H1 (cell line): ENCODE data around the gene LGALS9. TPM values are rescaled to one million over a fixed set of nuclear protein-coding genes. Genes with fewer than 3 reads are reported as not detected.
"Not testable (repeated sequence)": the region's sequence is repeated elsewhere in the genome, so short reads cannot be mapped to it uniquely, and the experiment has no call there.

Experiments used
- CTCF ChIA-PET: fragments of 300-600 bp; sonication (Branson Sonifier 250); formaldehyde crosslinking; loops from one replicate; lab custom pipeline; 2021; ENCODE audit not compliant: partially characterized antibody; lab: Charles Lee
- POLR2A ChIA-PET: fragments of 300-600 bp; sonication (Branson Sonifier 250); formaldehyde crosslinking; loops from one replicate; lab custom pipeline; 2021; ENCODE audit warnings: inconsistent platforms; ENCODE audit not compliant: partially characterized antibody; lab: Charles Lee
- DNase-seq, 2 experiments: peaks; one replicate each; pipeline versions ENCODE4 v3.0.0 to v3.0.0-alpha.2; 2010 to 2022; ENCODE audit warnings: low spot score in 2 of 2, low read depth in 1 of 2, mixed read lengths in 1 of 2
- FAIRE-seq: peaks from 2 replicates; lab custom pipeline; 2011; peaks lifted over from hg19 to GRCh38; lab: Jason Lieb, UNC
- H2AFZ ChIP-seq: 2 replicates; pipeline ENCODE4 v1.8.1; 2012; ENCODE audit warnings: low read length, inconsistent platforms
- H2AK5ac ChIP-seq: 2 replicates; pipeline ENCODE4 v1.6.1; 2013; ENCODE audit warnings: low read depth, low read length
- H2BK120ac ChIP-seq: replicated peaks from 2 replicates; pipeline ENCODE3; 2013; ENCODE audit warnings: low read depth, low read length, inconsistent platforms
- H2BK12ac ChIP-seq: 2 replicates; pipeline ENCODE4 v1.6.1; 2013; ENCODE audit warnings: low read depth, low read length
- H2BK15ac ChIP-seq: 2 replicates; pipeline ENCODE4 v1.6.1; 2013; ENCODE audit warnings: low read length
- H2BK20ac ChIP-seq: 2 replicates; pipeline ENCODE4 v1.6.1; 2013; ENCODE audit warnings: low read length
- H2BK5ac ChIP-seq: 2 replicates; pipeline ENCODE4 v1.6.1; 2013; ENCODE audit warnings: low read depth, low read length
- H3K14ac ChIP-seq: 2 replicates; pipeline ENCODE4 v1.6.1; 2013; ENCODE audit warnings: inconsistent platforms; ENCODE audit not compliant: insufficient read length
- H3K18ac ChIP-seq: 2 replicates; pipeline ENCODE4 v1.6.1; 2013; ENCODE audit warnings: low read length; ENCODE audit errors: extremely low read depth
- H3K23ac ChIP-seq: 2 replicates; pipeline ENCODE4 v1.6.1; 2013; ENCODE audit warnings: inconsistent platforms; ENCODE audit not compliant: insufficient read length
- H3K23me2 ChIP-seq: 2 replicates; pipeline ENCODE4 v1.6.1; 2013; ENCODE audit warnings: low read depth, low read length
- H3K27ac ChIP-seq: 2 replicates; pipeline ENCODE4 v1.6.1; 2011; ENCODE audit warnings: low read depth, low read length, inconsistent platforms
- H3K27me3 ChIP-seq, 4 experiments: replicated peaks in 1 of 4; 1 replicate in 1 of 4; 2 replicates in 3 of 4; pipeline versions ENCODE4 v1.6.1 to v1.8.1; 2011 to 2013; ENCODE audit warnings: low read length in 3 of 4, mild to moderate bottlenecking in 3 of 4, inconsistent platforms in 2 of 4, mixed read lengths in 2 of 4, moderate library complexity in 1 of 4; ENCODE audit not compliant: control insufficient read depth in 3 of 4, insufficient read depth in 3 of 4; ENCODE audit errors: extremely low read depth in 1 of 4
- H3K36me3 ChIP-seq, 4 experiments: 2 replicates each; pipeline versions ENCODE4 v1.6.1 to v1.8.1; 2011 to 2013; ENCODE audit warnings: mild to moderate bottlenecking in 4 of 4, low read length in 3 of 4, moderate library complexity in 2 of 4, control low read depth in 1 of 4, inconsistent platforms in 1 of 4; ENCODE audit not compliant: insufficient read depth in 4 of 4, control insufficient read depth in 2 of 4
- H3K4ac ChIP-seq: replicated peaks from 2 replicates; pipeline ENCODE3; 2013; ENCODE audit warnings: low read length, low read depth, mixed read lengths, inconsistent platforms; ENCODE audit not compliant: insufficient read length
- H3K4me1 ChIP-seq, 4 experiments: replicated peaks in 1 of 4; 1 replicate in 1 of 4; 2 replicates in 3 of 4; pipeline versions ENCODE4 v1.6.1 to v1.8.1; 2011 to 2013; ENCODE audit warnings: low read length in 3 of 4, inconsistent platforms in 2 of 4, mixed read lengths in 1 of 4; ENCODE audit not compliant: insufficient read depth in 4 of 4, control insufficient read depth in 3 of 4
- H3K4me2 ChIP-seq, 2 experiments: 2 replicates each; pipeline versions ENCODE4 v1.6.1 to v1.8.1; 2011 to 2013; ENCODE audit warnings: low read depth in 2 of 2, low read length in 2 of 2, control low read depth in 1 of 2, inconsistent platforms in 1 of 2, mild to moderate bottlenecking in 1 of 2; ENCODE audit not compliant: insufficient read depth in 1 of 2
- H3K4me3 ChIP-seq, 4 experiments: fragments of 200-600, 300-600 bp in 1 of 4; sonication (generic), shearing (Covaris generic), sonication (Bioruptor Twin) in 1 of 4; 2 replicates each; pipeline versions ENCODE4 v1.5.1 to v1.8.1; 2011 to 2016; ENCODE audit warnings: low read length in 4 of 4, low read depth in 3 of 4, control low read depth in 2 of 4, inconsistent platforms in 2 of 4, mild to moderate bottlenecking in 2 of 4, mixed read lengths in 1 of 4, moderate library complexity in 1 of 4; ENCODE audit not compliant: insufficient read depth in 2 of 4; ENCODE audit errors: extremely low read depth in 1 of 4
- H3K56ac ChIP-seq: replicated peaks from 2 replicates; pipeline ENCODE3; 2013; ENCODE audit warnings: low read depth, mild to moderate bottlenecking, mixed read lengths, low read length, inconsistent platforms; ENCODE audit not compliant: insufficient read length
- H3K79me1 ChIP-seq: 2 replicates; pipeline ENCODE4 v1.6.1; 2013; ENCODE audit warnings: low read depth, low read length, control low read depth
- H3K79me2 ChIP-seq, 2 experiments: 2 replicates each; pipeline versions ENCODE4 v1.6.1 to v1.8.1; 2012 to 2013; ENCODE audit warnings: low read length in 2 of 2, mild to moderate bottlenecking in 2 of 2, inconsistent platforms in 1 of 2; ENCODE audit not compliant: insufficient read depth in 2 of 2, control insufficient read depth in 1 of 2
- H3K9ac ChIP-seq, 4 experiments: replicated peaks in 1 of 4; 1 replicate in 1 of 4; 2 replicates in 3 of 4; pipeline versions ENCODE4 v1.6.1 to v1.8.1; 2011 to 2013; ENCODE audit warnings: low read depth in 3 of 4, low read length in 3 of 4, control low read depth in 2 of 4, mild to moderate bottlenecking in 2 of 4, moderate library complexity in 2 of 4, inconsistent platforms in 1 of 4; ENCODE audit errors: extremely low read depth in 1 of 4
- H3K9me3 ChIP-seq, 2 experiments: 2 replicates each; pipeline versions ENCODE4 v1.6.1 to v1.8.1; 2012 to 2013; ENCODE audit warnings: mild to moderate bottlenecking in 2 of 2, moderate library complexity in 2 of 2, control low read depth in 1 of 2, inconsistent platforms in 1 of 2, low read depth in 1 of 2, low read length in 1 of 2, mixed read lengths in 1 of 2; ENCODE audit not compliant: insufficient read depth in 2 of 2
- H4K20me1 ChIP-seq, 2 experiments: replicated peaks in 1 of 2; 2 replicates each; pipeline versions ENCODE3 to v1.8.1; 2011 to 2013; ENCODE audit warnings: inconsistent platforms in 2 of 2, low read length in 2 of 2, mild to moderate bottlenecking in 1 of 2; ENCODE audit not compliant: insufficient read depth in 2 of 2, control insufficient read depth in 1 of 2
- H4K5ac ChIP-seq: 2 replicates; pipeline ENCODE4 v1.6.1; 2013; ENCODE audit warnings: low read length, low read depth, mixed read lengths, inconsistent platforms; ENCODE audit not compliant: insufficient read length
- H4K8ac ChIP-seq: 2 replicates; pipeline ENCODE4 v1.8.0; 2013; ENCODE audit warnings: mild to moderate bottlenecking, moderate library complexity, low read length, inconsistent platforms; ENCODE audit not compliant: insufficient read depth; ENCODE audit errors: extremely low read depth
- H4K91ac ChIP-seq: replicated peaks from 2 replicates; pipeline ENCODE3; 2013; ENCODE audit warnings: low read length, mixed read lengths, inconsistent platforms; ENCODE audit not compliant: insufficient read length
- BRCA1 ChIP-seq: IDR thresholded peaks from 2 replicates; pipeline ENCODE4 v1.6.1; 2012; ENCODE audit warnings: low read depth, low read length, improper control_type of control experiment
- FOSL1 ChIP-seq: IDR thresholded peaks from 2 replicates; pipeline ENCODE4 v1.6.1; 2011; ENCODE audit warnings: mild to moderate bottlenecking, low read depth, low read length, moderate library complexity; ENCODE audit not compliant: insufficient read depth
- RBBP5 ChIP-seq: IDR thresholded peaks from 2 replicates; pipeline ENCODE4 v1.7.1; 2012; ENCODE audit warnings: low read depth, mild to moderate bottlenecking, inconsistent platforms, low read length, moderate library complexity, borderline replicate concordance
- SIRT6 ChIP-seq: IDR thresholded peaks from one replicate; pipeline ENCODE4 v1.7.1; 2012; ENCODE audit warnings: low read length, inconsistent platforms
- SP1 ChIP-seq: IDR thresholded peaks from 2 replicates; pipeline ENCODE4 v1.6.1; 2011; ENCODE audit warnings: low read depth, low read length
- TAF1 ChIP-seq: IDR thresholded peaks from 2 replicates; pipeline ENCODE4 v1.6.1; 2011; ENCODE audit warnings: mild to moderate bottlenecking, low read depth, low read length
- WGBS, 2 experiments: shearing (Covaris generic) in 1 of 2; methylation state at CpG; one replicate each; pipeline versions ENCODE4 v1.1.6 to v1.1.7; 2013 to 2015; ENCODE audit warnings: low lambda C conversion rate in 2 of 2, mixed read lengths in 2 of 2, inconsistent platforms in 1 of 2, low coverage in 1 of 2, missing lambda C conversion rate in 1 of 2; ENCODE audit not compliant: insufficient replicate concordance in 2 of 2, insufficient coverage in 1 of 2, insufficient read length in 1 of 2; ENCODE audit errors: extremely low coverage in 1 of 2, missing lambda C conversion rate in 1 of 2; 5-methylcytosine and 5-hydroxymethylcytosine counted together
- polyA plus RNA-seq, 7 experiments: library from polyadenylated mRNA; depleted of rRNA in 3 of 7; stranded (reverse) in 5 of 7; unstranded in 2 of 7; fragments of >200 nt in 5 of 7; fragments of 200-250 nt in 2 of 7; gene quantifications; 1 replicate in 5 of 7; 2 replicates in 1 of 7; 4 replicates in 1 of 7; pipeline versions ENCODE4 v1.2.1 to v1.2.3, GENCODE V29; 2011 to 2013; ENCODE audit warnings: missing spikeins in 2 of 7, mixed read lengths in 2 of 7
- total RNA-seq: library from RNA; stranded (reverse); fragmentation: NEBNext Ultra II Directional; extraction: Animal tissue kit (Norgen Biotek cat#: 25700); gene quantifications from 2 replicates; pipeline ENCODE4 v1.2.1, GENCODE V29; 2021

Gene LGALS9
- total and polyA plus RNA-seq, 2 of the 8 experiments (the other 6 are each of a cell fraction or from before 2014, with no cell fraction given), result 0.95 to 1.7 TPM

DNA sequence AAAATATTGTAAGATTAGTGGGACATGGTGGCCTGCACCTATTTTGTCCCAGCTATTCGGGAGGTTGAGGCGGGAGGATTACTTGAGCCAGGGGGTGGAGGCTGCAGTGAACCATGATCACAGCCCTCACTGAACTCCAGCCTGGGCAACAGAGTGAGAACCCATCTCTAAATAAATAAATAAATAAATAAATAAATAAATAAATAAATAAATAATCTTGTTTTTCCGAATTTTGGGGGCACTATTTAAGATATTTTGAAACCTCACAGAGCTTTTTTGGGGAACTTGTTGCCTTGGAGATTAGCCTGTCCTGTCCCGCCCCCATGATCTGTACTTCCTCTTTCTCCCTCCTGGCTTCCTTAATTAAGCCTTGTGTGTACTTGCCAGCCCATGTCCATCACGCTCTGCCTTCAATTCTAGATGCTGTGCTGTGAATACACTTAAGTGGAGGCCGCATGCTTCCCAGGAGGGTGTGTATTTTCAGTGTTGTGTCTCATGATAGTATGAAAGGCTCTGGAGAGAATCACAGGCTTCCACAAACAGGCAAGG, 4.4 kb downstream of the LGALS9 start (continued):
- no peak for TF ChIP-seq SP1
- no peak for TF ChIP-seq SIRT6
- no peak for TF ChIP-seq RBBP5
- TF ChIP-seq FOSL1, result no peak
- no peak for TF ChIP-seq BRCA1
- no peak for TF ChIP-seq TAF1

DNA sequence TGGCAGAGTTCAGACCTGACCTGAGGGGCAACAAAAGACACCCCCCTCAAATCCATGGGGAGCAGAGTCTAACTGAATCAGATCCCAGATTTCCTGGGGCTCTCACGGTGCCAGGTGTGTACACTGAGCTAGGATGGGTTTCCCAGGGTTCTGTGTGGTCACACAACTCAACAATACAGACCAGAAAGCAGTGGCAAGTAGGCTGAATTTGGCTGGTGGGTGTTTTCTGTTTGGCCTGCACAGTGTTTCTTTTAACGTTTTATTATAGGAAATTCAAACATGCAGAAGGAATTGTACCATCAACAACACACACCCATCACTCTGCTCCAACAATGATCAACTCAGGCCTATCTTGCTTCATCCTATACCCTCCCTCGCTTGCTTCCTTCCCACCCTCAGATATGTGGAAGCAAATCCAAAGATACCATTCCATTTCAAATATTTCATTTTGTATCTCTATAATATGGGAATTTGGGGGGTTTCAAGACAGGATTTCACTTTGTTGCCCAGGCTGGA, 5.1 kb downstream of the LGALS9 start:
- H2AFZ ChIP-seq, H2BK120ac ChIP-seq, H3K27ac ChIP-seq, H3K18ac ChIP-seq, H3K79me1 ChIP-seq, DNase-seq, H3K4ac ChIP-seq, H4K8ac ChIP-seq, H3K4me2 ChIP-seq, POLR2A ChIA-PET, H3K36me3 ChIP-seq, H3K23me2 ChIP-seq, H2AK5ac ChIP-seq, H3K14ac ChIP-seq, H3K4me1 ChIP-seq, H3K56ac ChIP-seq, H4K5ac ChIP-seq, H3K9me3 ChIP-seq, H3K4me3 ChIP-seq, H3K27me3 ChIP-seq, H2BK20ac ChIP-seq, H2BK15ac ChIP-seq, H3K79me2 ChIP-seq, H4K91ac ChIP-seq, H2BK5ac ChIP-seq, FAIRE-seq, H3K9ac ChIP-seq, H2BK12ac ChIP-seq, H4K20me1 ChIP-seq, H3K23ac ChIP-seq: not testable (repeated sequence)
- 86% methylated on average over 3 of the region's 3 CpGs; no CpG with 5 or more reads in 1 of the 2 experiments for WGBS, 2 experiments
- CTCF ChIA-PET, result interaction anchor here (0.9 to 6.5 kb wide), 3 partner anchors 15 to 181 kb away, joined by 3 to 65 read pairs (median 3); no protein-coding TSS in a partner anchor
